Stimulated activated CD8-positive, alpha-beta memory T cell treated with anti-CD3 and anti-CD28 coated beads, Interleukin-7, amount 100 ng/mL, for 48 hours (primary cell): ENCODE measurements around the gene CMC1.
"Not testable (repeated sequence)": the region's sequence is repeated elsewhere in the genome, so short reads cannot be mapped to it uniquely, and the experiment has no call there.

Experiments
- DNase-seq, 2 donors: peaks; one replicate each; pipeline ENCODE4 v3.0.0-alpha.2; 2020; ENCODE audit warnings: low read depth in 1 of 2; ENCODE audit errors: extremely low read depth in 1 of 2

CMC1 gene

GRCh38 chr3:28241221-28242160 is at the start of gene CMC1:
Gene CMC1, plus strand, starts transcription at chr3:28241619. Its CDS starts 175 bp downstream, at chr3:28241794.
- peak; percentile 87 to 96 for DNase-seq

- DNase-seq, result no peak
Observed at GRCh38 chr3:28198161-28198560, 43.3 kb upstream of the CMC1 start.

- DNase-seq, result no peak
Observed at GRCh38 chr3:28198974-28199373, 42.4 kb upstream of the CMC1 start.

GRCh38 chr3:28199643-28200042 is 41.8 kb upstream of the CMC1 start:
- not testable (repeated sequence) for DNase-seq

- not testable (repeated sequence) for DNase-seq
Observed at GRCh38 chr3:28200366-28200848, 41.0 kb upstream of the CMC1 start.

- DNase-seq, result no peak
Observed at GRCh38 chr3:28206479-28206878, 34.9 kb upstream of the CMC1 start.

GRCh38 chr3:28207000-28207733 is 34.3 kb upstream of the CMC1 start:
- DNase-seq, result no peak

GRCh38 chr3:28210968-28211713 is 30.3 kb upstream of the CMC1 start:
- DNase-seq, result no peak

- no peak for DNase-seq
Observed at GRCh38 chr3:28212681-28213080, 28.7 kb upstream of the CMC1 start.

GRCh38 chr3:28215407-28215806 is 26.0 kb upstream of the CMC1 start:
- no peak for DNase-seq

GRCh38 chr3:28218071-28218916 is 23.1 kb upstream of the CMC1 start:
- DNase-seq, result no peak

- DNase-seq, result no peak
Observed at GRCh38 chr3:28218917-28219198, 22.6 kb upstream of the CMC1 start.

GRCh38 chr3:28224430-28224829 is 17.0 kb upstream of the CMC1 start:
- no peak for DNase-seq

GRCh38 chr3:28226020-28226419 is 15.4 kb upstream of the CMC1 start:
- DNase-seq, result no peak

- DNase-seq, result no peak
Observed at GRCh38 chr3:28228623-28229022, 12.8 kb upstream of the CMC1 start.

- DNase-seq, result no peak
Observed at GRCh38 chr3:28232659-28233058, 8.8 kb upstream of the CMC1 start.

- DNase-seq, result no peak
Observed at GRCh38 chr3:28234454-28234853, 7.0 kb upstream of the CMC1 start.

GRCh38 chr3:28239108-28239507 is 2.3 kb upstream of the CMC1 start:
- DNase-seq, result no peak

- DNase-seq, result no peak
Observed at GRCh38 chr3:28240441-28240840, 978 bp upstream of the CMC1 start.

GRCh38 chr3:28242519-28242918 is 1.1 kb downstream of the CMC1 start:
- DNase-seq, result no peak
